Measurements from ENCODE around the gene NRM.
A peak's percentile ranks its signal among the peaks of the same experiment; 100 is the strongest.
"Not testable (repeated sequence)": the region's sequence is repeated elsewhere in the genome, so short reads cannot be mapped to it uniquely, and the experiment has no call there.

Gene NRM, protein sequence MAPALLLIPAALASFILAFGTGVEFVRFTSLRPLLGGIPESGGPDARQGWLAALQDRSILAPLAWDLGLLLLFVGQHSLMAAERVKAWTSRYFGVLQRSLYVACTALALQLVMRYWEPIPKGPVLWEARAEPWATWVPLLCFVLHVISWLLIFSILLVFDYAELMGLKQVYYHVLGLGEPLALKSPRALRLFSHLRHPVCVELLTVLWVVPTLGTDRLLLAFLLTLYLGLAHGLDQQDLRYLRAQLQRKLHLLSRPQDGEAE

DNA sequence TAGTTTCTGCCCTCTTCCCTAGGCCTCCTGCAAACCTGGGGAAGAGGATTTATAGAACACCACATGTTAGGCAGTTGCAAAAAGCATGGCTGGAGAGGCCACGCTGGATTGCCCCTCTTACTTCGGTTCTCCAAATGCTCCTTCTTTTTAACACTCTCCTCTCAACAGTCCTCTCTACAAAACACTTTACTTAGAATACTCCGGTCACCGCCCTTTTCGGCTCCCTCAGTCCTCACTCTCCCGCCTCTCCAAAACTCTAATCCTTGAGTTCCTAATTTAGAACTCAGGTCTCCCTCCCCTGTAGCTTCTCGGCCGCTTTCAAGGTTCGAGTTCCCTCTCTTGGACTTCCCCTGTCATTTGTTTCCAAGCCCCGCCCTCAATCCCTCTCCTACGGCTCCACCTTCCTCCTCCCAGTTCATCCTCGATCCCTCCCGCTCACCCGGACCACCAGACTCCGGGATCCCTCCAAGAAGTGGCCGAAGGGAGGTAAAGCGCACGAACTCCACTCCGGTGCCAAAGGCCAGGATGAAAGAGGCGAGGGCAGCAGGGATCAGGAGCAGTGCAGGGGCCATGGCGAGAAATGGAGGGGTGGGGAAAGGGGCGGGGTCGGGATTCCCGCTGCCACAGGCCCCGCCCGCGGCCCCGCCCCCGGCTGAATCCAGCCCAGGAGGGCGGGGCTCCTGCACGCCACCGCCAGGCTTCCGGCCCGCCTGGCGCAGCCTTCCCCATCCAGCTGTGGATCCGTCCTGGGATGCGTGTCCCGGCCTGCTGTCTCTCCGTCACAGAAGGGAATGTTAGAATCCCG, at the start of gene NRM:
TSS of gene NRM (minus strand) at position 582 of the 805 bp plus-strand sequence. CDS start at position 572, 10 bp downstream.
- peak; percentile 44 to 53 for DNase-seq (ENCODE audit: low read depth in 2 of 2)

DNA sequence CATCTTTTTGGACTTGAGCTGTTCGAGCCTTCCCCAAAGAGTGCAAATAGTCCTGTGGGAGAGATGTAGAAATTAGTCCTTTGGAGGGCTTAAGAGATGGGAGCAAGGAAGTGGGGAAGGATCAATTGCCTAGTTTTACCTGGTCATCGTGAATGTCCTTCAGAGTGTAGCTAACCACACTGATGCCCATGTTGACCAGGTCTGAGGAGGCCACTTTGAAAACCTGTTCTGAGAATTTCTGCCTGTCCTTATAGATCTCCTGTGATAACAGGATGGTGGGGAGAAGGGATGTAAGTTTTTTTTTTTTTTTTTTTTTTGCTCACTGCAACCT, 49.7 kb upstream of the NRM start:
- no peak for DNase-seq (ENCODE audit: low read depth in 2 of 2)

DNA sequence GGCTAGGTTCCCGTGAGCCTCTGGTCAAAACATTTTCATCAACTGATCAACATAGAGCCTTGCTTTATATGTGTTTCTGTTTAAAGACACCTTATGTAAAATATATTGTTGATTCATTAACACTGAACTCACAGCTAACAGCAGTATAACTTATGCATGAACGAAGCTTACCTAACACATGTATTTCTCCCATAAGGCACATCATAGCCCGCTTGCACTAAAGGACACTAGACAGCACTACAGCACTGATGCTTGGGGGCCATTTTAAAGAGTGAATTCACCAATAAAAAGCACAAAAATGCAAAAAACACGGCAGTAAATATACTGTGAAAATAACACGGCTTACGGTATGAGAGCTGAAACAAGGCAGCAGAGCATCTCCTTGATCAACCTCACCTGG, 47.7 kb upstream of the NRM start:
- DNase-seq (ENCODE audit: low read depth in 2 of 2), result no peak

DNA sequence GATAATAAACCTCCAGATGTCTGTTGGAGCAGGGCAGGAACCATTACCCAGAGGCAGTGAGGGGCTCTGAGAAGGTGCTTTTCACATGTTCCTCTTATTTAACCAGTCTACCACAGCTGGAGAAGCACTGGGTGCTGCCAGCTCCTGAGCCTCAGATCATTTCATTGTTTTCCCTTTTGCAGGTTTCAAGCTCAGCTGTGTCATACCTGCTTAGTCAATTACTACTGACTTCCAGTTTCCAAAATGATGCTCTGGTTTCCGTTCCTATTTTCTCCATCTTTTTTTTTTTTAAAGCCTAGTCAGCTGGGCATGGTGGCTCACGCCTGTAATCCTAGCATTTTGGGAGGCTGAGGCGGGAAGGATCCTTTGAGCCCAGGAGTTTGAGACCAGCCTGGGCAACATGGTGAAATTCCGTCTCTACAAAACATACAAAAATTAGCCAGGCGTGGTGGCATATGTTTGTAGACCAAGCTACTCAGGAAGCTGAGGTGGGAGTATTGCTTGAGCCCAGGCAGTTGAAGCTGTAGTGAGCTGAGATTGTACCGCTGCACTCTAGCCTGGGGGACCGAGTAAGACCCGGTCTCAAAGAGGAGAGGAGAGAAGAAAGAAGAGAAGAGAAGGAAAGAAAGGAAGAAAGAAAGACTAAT, 45.0 kb upstream of the NRM start:
- DNase-seq (ENCODE audit: low read depth in 2 of 2), result no peak

DNA sequence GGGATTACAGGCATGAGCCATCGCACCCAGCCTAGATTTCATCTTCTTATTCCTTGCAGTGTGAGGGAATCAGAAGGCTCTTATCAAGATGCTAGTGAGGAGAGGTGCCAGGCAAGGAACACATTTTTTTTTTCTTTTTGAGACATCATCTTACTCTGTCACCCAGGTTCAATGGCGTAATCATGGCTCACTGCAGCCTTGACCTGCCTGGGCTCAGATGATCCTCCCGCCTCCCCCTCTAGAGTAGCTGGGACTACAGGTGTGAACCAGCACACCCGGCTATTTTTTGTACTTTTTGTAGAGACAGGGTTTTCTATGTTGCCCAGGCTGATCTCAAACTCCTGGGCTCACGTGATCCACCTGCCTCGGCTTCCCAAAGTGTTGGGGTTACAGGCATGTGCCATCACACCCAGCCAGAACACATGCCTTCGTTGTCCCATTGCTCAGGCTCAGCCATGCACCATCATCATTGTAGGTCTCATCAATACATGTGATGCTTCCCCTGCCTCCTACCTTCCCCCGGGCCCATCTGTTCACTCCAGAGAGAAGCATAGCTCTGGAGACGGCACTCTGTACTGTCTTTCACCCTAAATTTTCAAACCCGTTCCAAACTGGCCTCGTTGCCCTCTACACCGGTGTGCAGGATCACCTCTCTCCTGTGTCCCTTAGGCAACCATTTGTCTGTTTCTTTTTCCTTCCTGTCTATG, 41.6 kb upstream of the NRM start:
- DNase-seq (ENCODE audit: low read depth in 2 of 2), result no peak

DNA sequence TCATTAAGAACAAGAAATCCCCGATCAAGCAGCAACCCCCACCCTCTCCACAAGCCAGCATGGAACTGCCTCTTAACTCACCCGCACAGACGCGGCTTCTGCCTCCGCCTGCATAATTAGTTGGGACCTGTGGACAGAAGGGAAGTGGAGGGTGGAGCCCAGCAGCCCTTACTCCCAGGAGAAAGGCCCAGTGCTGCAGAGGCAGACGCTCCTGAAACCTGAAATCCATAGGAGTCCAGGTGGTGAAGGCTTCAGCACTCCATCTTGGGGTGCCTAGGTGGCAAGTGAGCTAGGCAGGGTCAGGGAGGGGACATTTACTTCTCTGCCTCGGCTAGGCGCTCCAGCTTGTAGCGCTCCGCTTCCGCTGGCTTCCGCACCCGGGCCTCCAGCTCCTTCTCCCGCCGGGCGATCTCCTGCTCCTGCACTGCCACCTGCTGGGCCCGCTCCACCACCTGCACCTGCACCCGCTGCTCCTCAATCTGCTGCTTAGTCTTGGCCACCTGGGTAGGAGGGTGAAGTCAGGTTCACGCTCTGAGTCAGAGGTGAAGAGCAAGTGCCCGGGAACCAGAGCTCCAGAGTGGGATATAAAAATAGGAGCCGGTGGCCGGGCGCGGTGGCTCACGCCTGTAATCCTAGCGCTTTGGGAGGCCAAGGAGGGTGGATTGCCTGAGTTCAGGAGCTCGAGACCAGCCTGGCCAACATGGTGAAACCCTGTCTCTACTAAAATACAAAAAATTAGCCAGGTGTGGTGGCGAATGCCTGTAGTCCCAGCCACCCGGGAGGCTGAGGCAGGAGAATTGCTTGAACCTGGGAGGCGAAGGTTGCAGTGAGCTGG, 40.0 kb upstream of the NRM start:
- peak; percentile 60 to 72 for DNase-seq (ENCODE audit: low read depth in 2 of 2)

DNA sequence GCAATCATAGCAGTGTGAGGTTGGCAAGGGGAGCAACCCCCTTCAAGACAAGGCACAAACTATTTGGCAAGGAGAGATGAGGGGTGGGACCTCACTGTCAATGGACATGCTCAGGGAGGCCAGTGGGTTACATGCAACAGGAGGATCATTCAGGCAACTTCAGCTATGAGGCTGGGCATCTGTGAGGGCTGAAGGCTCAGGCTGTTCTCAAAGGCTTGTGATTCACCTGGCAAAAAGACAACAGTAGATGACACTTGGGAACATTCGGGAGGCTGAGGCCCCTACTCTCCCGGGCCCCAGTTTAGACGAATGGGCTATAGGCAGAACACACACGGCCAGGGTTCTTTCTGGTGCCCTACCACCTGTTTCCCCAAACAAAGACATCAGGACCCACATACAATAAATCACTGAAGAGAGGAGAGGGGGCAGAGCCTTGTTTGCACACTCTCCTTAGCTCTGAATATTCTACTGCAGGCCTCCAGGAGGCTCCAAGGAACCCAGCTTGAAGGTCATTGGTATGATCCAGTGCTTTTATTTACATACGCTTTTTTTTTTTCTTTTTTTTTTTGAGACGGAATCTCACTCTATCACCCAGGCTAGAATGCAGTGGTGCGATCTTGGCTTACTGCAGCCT, 37.3 kb upstream of the NRM start:
- DNase-seq (ENCODE audit: low read depth in 2 of 2), result no peak

DNA sequence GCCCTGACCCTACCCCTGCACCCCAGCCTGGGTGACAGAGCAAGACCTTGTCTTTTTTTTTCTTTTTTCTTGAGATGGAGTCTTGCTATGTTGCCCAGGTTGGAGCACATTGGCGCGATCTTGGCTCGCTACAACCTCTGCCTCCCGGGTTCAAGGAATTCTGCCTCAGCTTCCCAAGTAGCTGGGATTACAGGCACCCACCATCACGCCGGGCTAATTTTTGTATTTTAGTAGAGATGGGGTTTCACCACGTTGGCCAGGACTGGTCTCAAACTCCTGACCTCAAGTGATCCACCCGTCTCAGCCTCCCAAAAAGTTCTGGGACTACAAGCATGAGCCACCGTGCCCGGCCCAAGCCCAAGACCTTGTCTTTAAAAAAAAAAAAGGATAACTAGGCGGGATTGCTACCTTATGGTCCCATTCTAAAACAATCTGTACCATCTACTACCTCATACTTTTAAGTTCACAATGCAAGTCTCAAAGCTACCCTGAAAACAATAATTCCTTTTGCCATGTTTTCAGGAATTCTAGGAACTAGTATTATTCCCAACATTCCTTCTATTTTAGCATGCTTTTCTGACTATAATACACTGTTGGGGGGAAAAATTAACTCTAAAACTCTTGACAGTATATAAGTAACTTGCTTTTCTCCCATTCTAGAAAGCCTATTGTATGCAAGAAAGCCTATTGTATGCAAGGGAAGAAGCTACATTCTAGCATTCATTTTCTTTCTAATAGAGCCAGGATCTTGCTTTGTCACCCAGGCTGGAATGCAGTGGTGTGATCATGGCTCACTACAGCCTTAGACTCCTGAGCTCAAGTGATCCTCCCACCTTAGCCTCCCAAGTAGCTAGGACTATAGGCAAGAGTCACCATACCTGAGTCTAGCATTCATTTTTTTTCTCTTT, 36.0 kb upstream of the NRM start:
- no peak for DNase-seq (ENCODE audit: low read depth in 2 of 2)

DNA sequence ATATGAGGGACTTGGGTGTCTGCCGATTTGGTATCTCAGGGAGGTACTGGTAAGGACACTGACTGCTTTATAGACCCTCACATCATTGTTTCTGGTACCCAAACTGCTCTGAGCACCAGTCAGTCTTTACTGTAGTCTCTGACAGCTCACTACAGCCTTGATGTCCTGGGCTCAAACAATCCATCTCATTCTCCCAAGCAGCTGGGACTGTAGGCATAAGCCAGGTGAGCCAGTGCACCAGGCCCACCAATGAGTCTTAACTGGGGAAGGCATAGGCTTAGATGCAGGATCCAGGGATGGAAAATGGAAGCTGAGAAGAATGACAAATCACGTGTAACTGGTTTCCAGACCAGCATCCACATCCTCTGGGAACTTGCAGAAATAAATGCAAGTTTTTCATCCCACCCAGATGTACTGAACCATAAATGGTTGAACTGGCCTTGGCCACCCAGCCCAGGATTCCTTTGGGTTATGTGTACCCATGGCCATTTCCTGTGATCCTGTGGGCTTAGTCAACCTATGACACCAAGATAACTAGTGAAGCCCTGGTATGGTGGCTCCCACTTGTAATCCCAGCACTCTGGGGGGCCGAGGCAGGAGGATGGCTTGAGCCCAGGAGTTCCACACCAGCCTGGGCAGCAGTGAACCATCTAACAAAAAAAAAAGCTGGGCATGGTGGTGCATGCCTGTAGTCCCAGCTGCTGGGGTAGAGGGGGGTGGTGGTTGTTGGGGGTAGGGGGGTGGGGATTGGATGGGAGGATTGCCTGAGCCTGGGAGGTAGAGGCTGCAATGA, 35.1 kb upstream of the NRM start:
- DNase-seq (ENCODE audit: low read depth in 2 of 2), result no peak

DNA sequence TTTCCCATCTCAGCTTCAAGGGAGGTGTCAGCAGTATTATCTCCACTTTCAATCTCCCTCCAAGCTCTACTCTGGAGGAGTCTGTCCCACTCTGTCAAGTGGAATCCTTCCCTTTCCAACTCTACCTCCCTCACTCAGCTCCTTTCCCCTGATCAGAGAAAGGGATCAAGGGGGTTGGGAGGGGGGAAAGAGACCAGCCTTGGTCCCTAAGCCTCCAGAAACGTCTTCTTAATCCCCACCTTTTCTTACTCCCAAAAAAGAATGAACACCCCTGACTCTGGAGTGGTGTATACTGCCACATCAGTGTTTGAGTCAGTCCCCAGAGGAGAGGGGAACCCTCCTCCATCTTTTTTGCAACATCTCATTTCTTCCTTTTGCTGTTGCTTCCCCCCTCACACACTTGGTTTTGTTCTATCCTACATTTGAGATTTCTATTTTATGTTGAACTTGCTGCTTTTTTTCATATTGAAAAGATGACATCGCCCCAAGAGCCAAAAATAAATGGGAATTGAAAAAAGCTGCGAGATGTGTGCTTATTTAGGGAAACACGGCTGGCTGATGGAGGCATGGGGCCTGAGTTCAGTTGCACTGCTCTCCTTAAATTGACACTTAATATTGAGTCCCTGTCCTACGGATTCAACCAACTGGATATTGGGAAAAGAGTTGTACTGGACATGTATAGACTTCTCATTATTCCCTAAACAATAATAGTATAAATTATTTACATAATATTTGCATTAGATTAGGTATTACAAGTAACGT, 34.3 kb upstream of the NRM start:
- DNase-seq (ENCODE audit: low read depth in 2 of 2), result no peak

DNA sequence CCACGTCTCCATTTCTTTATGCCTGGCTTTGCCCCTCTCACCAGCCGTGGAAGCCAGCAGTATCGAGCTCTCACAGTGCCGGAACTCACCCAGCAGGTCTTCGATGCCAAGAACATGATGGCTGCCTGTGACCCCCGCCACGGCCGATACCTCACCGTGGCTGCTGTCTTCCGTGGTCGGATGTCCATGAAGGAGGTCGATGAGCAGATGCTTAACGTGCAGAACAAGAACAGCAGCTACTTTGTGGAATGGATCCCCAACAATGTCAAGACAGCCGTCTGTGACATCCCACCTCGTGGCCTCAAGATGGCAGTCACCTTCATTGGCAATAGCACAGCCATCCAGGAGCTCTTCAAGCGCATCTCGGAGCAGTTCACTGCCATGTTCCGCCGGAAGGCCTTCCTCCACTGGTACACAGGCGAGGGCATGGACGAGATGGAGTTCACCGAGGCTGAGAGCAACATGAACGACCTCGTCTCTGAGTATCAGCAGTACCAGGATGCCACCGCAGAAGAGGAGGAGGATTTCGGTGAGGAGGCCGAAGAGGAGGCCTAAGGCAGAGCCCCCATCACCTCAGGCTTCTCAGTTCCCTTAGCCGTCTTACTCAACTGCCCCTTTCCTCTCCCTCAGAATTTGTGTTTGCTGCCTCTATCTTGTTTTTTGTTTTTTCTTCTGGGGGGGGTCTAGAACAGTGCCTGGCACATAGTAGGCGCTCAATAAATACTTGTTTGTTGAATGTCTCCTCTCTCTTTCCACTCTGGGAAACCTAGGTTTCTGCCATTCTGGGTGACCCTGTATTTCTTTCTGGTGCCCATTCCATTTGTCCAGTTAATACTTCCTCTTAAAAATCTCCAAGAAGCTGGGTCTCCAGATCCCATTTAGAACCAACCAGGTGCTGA, 33.3 kb upstream of the NRM start:
- not testable (repeated sequence) for DNase-seq (ENCODE audit: low read depth in 2 of 2)

DNA sequence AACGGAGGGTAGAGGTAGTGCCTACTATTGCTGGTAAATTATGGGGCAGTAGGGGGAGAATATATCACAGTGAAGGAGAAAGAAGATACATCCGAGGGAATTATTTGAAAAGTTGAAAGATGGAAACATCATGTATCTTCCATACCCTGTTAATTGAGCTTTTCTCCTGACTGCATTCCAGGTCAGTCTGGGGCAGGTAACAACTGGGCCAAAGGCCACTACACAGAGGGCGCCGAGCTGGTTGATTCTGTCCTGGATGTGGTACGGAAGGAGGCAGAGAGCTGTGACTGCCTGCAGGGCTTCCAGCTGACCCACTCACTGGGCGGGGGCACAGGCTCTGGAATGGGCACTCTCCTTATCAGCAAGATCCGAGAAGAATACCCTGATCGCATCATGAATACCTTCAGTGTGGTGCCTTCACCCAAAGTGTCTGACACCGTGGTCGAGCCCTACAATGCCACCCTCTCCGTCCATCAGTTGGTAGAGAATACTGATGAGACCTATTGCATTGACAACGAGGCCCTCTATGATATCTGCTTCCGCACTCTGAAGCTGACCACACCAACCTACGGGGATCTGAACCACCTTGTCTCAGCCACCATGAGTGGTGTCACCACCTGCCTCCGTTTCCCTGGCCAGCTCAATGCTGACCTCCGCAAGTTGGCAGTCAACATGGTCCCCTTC, 32.5 kb upstream of the NRM start:
- DNase-seq (ENCODE audit: low read depth in 2 of 2), result not testable (repeated sequence)

DNA sequence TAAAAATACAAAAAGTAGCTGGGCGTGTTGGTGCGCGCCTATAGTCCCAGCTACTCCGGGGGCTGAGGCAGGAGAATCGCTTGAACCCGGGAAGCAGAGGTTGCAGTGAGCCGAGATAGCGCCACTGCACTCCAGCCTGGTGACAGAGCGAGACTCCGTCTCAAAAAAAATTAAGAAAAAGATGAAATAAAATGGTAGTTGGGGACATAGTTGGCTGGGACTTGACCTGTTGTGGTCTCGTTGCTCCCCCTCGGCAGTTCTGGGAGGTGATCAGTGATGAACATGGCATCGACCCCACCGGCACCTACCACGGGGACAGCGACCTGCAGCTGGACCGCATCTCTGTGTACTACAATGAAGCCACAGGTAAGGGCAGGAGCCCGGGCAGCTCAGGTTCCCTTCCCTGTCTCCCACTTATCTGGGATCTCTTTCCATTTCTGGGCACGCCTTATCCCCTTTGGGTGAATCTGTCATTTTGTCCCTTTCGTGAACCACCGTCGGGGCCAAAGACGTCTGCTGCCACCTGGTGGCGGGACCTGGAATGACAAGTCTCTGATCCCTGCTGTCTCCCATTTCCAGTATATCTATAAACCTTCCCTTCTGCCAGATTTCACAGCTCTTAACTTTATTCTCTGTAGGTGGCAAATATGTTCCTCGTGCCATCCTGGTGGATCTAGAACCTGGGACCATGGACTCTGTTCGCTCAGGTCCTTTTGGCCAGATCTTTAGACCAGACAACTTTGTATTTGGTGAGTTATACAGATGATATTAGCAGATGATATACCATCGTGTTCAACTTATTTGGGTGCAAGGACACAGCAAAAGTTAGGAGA, 31.7 kb upstream of the NRM start:
- DNase-seq (ENCODE audit: low read depth in 2 of 2), result peak; percentile 74

DNA sequence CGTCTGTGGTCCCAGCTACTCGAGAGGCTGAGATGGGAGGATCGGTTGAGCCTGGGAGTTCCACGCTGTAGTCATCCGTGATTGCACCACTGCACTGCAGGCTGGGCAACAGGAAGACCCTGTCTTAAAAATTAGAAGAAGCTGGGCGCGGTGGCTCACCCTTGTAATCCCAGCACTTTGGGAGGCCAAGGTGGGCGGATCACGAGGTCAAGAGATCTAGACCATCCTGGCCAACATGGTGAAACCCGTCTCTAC, 31.2 kb upstream of the NRM start:
- not testable (repeated sequence) for DNase-seq (ENCODE audit: low read depth in 2 of 2)

DNA sequence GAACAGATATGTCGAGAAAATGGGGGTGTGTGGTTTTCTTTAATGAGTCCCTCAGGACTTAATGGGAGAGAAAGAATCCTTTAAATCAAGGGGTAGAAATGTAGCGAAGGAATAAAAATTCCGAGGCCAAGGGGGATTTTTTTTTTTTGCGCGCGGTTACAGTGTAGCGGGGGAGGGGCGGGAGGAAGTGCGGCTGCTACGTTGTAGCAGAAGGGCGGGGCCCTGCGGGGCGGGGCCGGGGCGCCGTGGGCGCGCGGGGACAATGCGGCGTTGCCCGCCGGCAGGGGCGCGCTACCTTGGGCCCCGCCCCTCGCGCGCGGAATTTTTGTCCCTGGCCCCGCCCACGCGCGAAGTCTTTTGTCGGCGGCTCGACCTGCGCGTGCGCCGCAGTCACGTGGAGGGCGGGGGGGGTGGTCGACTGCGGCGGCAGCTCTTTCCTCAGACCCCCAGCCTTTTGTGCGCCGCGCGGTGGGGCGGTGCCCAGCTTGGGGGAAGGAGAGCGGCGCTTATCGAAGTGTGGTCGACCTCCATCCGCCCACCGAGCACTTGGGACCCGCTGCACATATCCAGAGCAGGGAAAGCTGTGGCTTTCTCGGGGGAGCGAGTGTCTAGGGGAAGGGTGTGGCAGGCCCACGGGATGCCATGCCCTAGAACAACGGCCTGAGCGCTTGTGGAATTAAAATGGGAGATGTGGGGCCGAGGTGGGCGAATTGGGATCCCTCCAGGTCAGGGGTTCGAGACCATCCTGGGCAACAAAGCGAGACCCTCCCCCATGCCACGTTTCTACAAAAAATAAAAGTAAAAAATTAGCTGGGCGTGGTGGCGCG, 30.6 kb upstream of the NRM start:
- DNase-seq (ENCODE audit: low read depth in 2 of 2), result peak; percentile 93 to 95

All from stimulated activated CD8-positive, alpha-beta memory T cell treated with anti-CD3 and anti-CD28 coated beads, Interleukin-2, amount 100 ng/mL, for 1 hour (primary cell).